SW 1271 (cell line): ENCODE results near the gene TEKT5.

ENCODE experiments used
- DNase-seq, 2 experiments: peaks; one replicate each; lab custom pipeline; 2025; lab: John Stamatoyannopoulos, UW

The TEKT5 gene

GRCh38 chr16:10578474-10579316 lies 116.0 kb downstream of the TEKT5 start:
- no peak for DNase-seq
